Activated T-cell treated with anti-CD3 and anti-CD28 coated beads for 48 hours (primary cell): ENCODE results near the gene SHLD1.
"Not testable (repeated sequence)": the region's sequence is repeated elsewhere in the genome, so short reads cannot be mapped to it uniquely, and the experiment has no call there.

Experiments
- DNase-seq: peaks from one replicate; pipeline ENCODE4 v3.0.0-alpha.2; 2020; ENCODE audit warnings: low read depth

Gene SHLD1

GRCh38 chr20:5749952-5750779 is at the start of gene SHLD1:
Gene SHLD1, plus strand, starts transcription at chr20:5750401. Its CDS starts 22,465 bp downstream, at chr20:5772866.
- DNase-seq = peak; percentile 72

GRCh38 chr20:5702339-5702738 is 47.9 kb upstream of the SHLD1 start:
- not testable (repeated sequence) for DNase-seq

GRCh38 chr20:5703681-5704101 is 46.5 kb upstream of the SHLD1 start:
- DNase-seq = no peak

GRCh38 chr20:5705827-5706226 is 44.4 kb upstream of the SHLD1 start:
- no peak for DNase-seq

GRCh38 chr20:5706797-5707196 is 43.4 kb upstream of the SHLD1 start:
- DNase-seq = no peak

- DNase-seq = no peak
Observed at GRCh38 chr20:5710551-5710950, 39.6 kb upstream of the SHLD1 start.

GRCh38 chr20:5714261-5715041 is 35.8 kb upstream of the SHLD1 start:
- DNase-seq = no peak

GRCh38 chr20:5715071-5715841 is 34.9 kb upstream of the SHLD1 start:
- no peak for DNase-seq

GRCh38 chr20:5716953-5717352 is 33.2 kb upstream of the SHLD1 start:
- no peak for DNase-seq

GRCh38 chr20:5718896-5719595 is 31.2 kb upstream of the SHLD1 start:
- DNase-seq = no peak

- DNase-seq = no peak
Observed at GRCh38 chr20:5719861-5720403, 30.3 kb upstream of the SHLD1 start.

- DNase-seq = no peak
Observed at GRCh38 chr20:5720696-5721095, 29.5 kb upstream of the SHLD1 start.

GRCh38 chr20:5721356-5721755 is 28.8 kb upstream of the SHLD1 start:
- not testable (repeated sequence) for DNase-seq

- DNase-seq = no peak
Observed at GRCh38 chr20:5722927-5723326, 27.3 kb upstream of the SHLD1 start.

GRCh38 chr20:5725183-5725463 is 25.1 kb upstream of the SHLD1 start:
- not testable (repeated sequence) for DNase-seq

- no peak for DNase-seq
Observed at GRCh38 chr20:5727018-5727515, 23.1 kb upstream of the SHLD1 start.

- no peak for DNase-seq
Observed at GRCh38 chr20:5729348-5729747, 20.9 kb upstream of the SHLD1 start.

- DNase-seq = no peak
Observed at GRCh38 chr20:5730131-5730530, 20.1 kb upstream of the SHLD1 start.

GRCh38 chr20:5731753-5732366 is 18.3 kb upstream of the SHLD1 start:
- DNase-seq = no peak

- DNase-seq = no peak
Observed at GRCh38 chr20:5734602-5735001, 15.6 kb upstream of the SHLD1 start.
